Natural killer cell (primary cell): Measurements from ENCODE around the gene C14orf39. TPM values are rescaled to one million over a fixed set of nuclear protein-coding genes. Genes with fewer than 3 reads are reported as not detected.

Experiments
- ATAC-seq, 3 donors: fragments of 150-1000 bp in 2 of 3; fragments of 200-7000 bp in 1 of 3; cut with Tn5 transposase; 1 replicate in 1 of 3; 2 replicates in 2 of 3; pipeline ENCODE4 v1.10.0; 2021; ENCODE audit warnings: mild to moderate bottlenecking in 2 of 3, moderate library complexity in 2 of 3
- DNase-seq, 2 donors: peaks; one replicate each; pipeline versions ENCODE4 v3.0.0 to v3.0.0-alpha.2; 2013 to 2021; ENCODE audit warnings: mixed read lengths in 1 of 2
- H3K27ac ChIP-seq: one replicate; pipeline ENCODE4 v1.5.1; 2013; ENCODE audit warnings: mild to moderate bottlenecking, low read length
- H3K27me3 ChIP-seq: one replicate; pipeline ENCODE4 v1.6.1; 2013; ENCODE audit warnings: low read length; ENCODE audit not compliant: control insufficient read depth, insufficient read depth
- H3K36me3 ChIP-seq: one replicate; pipeline ENCODE4 v1.6.1; 2013; ENCODE audit warnings: low read length; ENCODE audit not compliant: control insufficient read depth, insufficient read depth
- H3K4me1 ChIP-seq: one replicate; pipeline ENCODE4 v1.6.1; 2013; ENCODE audit warnings: low read length; ENCODE audit not compliant: control insufficient read depth, insufficient read depth
- H3K4me3 ChIP-seq: one replicate; pipeline ENCODE4 v1.5.1; 2013; ENCODE audit warnings: low read length
- H3K9me3 ChIP-seq: one replicate; pipeline ENCODE4 v1.6.1; 2013; ENCODE audit warnings: low read length; ENCODE audit not compliant: control insufficient read depth, insufficient read depth
- H3K27ac Mint-ChIP-seq, 2 donors: one replicate each; pipeline ENCODE4 v1.8.0; 2022; ENCODE audit warnings: mild to moderate bottlenecking in 2 of 2, mixed read lengths in 2 of 2, moderate library complexity in 1 of 2
- H3K27me3 Mint-ChIP-seq, 2 donors: one replicate each; pipeline ENCODE4 v1.8.0; 2022; ENCODE audit warnings: low read depth in 2 of 2, mixed read lengths in 2 of 2
- H3K36me3 Mint-ChIP-seq: one replicate; pipeline ENCODE4 v1.8.0; 2022; ENCODE audit warnings: mixed read lengths
- H3K4me1 Mint-ChIP-seq, 2 donors: one replicate each; pipeline ENCODE4 v1.8.0; 2022; ENCODE audit warnings: mixed read lengths in 2 of 2
- H3K4me3 Mint-ChIP-seq: one replicate; pipeline ENCODE4 v1.8.0; 2022; ENCODE audit warnings: mild to moderate bottlenecking, moderate library complexity, mixed read lengths
- H3K9me3 Mint-ChIP-seq, 2 donors: one replicate each; pipeline ENCODE4 v1.8.0; 2022; ENCODE audit warnings: mixed read lengths in 2 of 2
- CTCF ChIP-seq: fragments of 200-600 bp; IDR thresholded peaks from one replicate; pipeline ENCODE4 v1.8.0; 2022; ENCODE audit warnings: antibody characterized with exemption
- WGBS: methylation state at CpG from one replicate; pipeline ENCODE4 v1.1.7; 2013; ENCODE audit warnings: missing lambda C conversion rate; ENCODE audit not compliant: insufficient coverage; 5-methylcytosine and 5-hydroxymethylcytosine counted together
- intact Hi-C: fragments of 100-400 bp; cut with micrococcal nuclease; formaldehyde crosslinking; loops from one replicate; pipeline ENCODE4 v1.14.2; 2022
- total RNA-seq, 4 donors: library from RNA; stranded (reverse); fragments of 120-200 nt in 1 of 4; gene quantifications; one replicate each; pipeline versions ENCODE4 v1.2.3 to v1.2.4, GENCODE V29; 2013 to 2022

Gene C14orf39
- total RNA-seq, 3 donors from 2014 or later (not counting 1 experiment from before 2014, with no cell fraction given): not detected

GRCh38 chr14:60505448-60505847 is 19.6 kb upstream of the C14orf39 start:
- H3K4me1 ChIP-seq: no peaks in the 10 kb centered on the region
- no peak overlapping the region for H3K4me3 ChIP-seq
- H3K4me1 Mint-ChIP-seq: no peaks in the 10 kb centered on the region
- 22% methylated on average over 1 of the region's 2 CpGs for WGBS
- peaks cover 0 to 2% of the 10 kb centered on the region in 2 donors for H3K9me3 Mint-ChIP-seq
- no peak overlapping the region for H3K27ac ChIP-seq
- H3K4me3 Mint-ChIP-seq: no peak overlapping the region
- H3K36me3 ChIP-seq: no peaks in the 10 kb centered on the region
- H3K27me3 Mint-ChIP-seq: peaks cover 53 to 74% of the 10 kb centered on the region in 2 donors
- no peaks in the 10 kb centered on the region for H3K9me3 ChIP-seq
- intact Hi-C loops: no loop called here
- no peak overlapping the region for H3K27ac Mint-ChIP-seq
- H3K27me3 ChIP-seq: peaks cover 53% of the 10 kb centered on the region
- DNase-seq: no peak
- no peak for TF ChIP-seq CTCF
- ATAC-seq: no peak
- H3K36me3 Mint-ChIP-seq: no peaks in the 10 kb centered on the region

DNA sequence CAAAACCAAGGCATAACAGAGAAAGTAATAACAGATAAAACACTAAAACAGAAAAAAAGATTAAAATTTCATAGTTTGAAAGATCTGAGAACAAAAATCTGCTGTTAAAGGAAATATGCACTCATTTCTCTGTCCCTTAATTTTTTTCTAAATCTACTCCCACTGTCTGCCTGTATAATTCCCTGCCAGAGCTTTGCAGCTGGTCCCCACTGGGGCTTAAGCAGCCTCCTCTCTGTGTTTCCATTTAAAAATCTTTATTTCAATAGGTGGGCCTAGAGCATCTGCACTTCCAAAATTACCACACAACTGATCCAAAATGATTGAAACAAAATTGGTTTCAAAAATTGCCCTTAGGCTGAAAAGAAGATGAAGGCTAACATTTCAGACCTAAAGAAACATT is 16.7 kb upstream of the C14orf39 start:
- no peak for TF ChIP-seq CTCF
- no peaks in the 10 kb centered on the region for H3K36me3 Mint-ChIP-seq
- intact Hi-C loops: no loop called here
- H3K36me3 ChIP-seq: no peaks in the 10 kb centered on the region
- H3K4me3 Mint-ChIP-seq: no peak overlapping the region
- H3K4me1 Mint-ChIP-seq: no peaks in the 10 kb centered on the region
- no peak overlapping the region for H3K27ac Mint-ChIP-seq
- no peak overlapping the region for H3K4me3 ChIP-seq
- H3K27me3 ChIP-seq: peaks cover 29% of the 10 kb centered on the region
- H3K9me3 ChIP-seq: no peaks in the 10 kb centered on the region
- no peak for DNase-seq
- H3K27ac ChIP-seq: no peak overlapping the region
- no peak for ATAC-seq
- peaks cover 0 to 2% of the 10 kb centered on the region in 2 donors for H3K9me3 Mint-ChIP-seq
- H3K4me1 ChIP-seq: no peaks in the 10 kb centered on the region
- H3K27me3 Mint-ChIP-seq: peaks cover 40 to 62% of the 10 kb centered on the region in 2 donors

GRCh38 chr14:60495946-60496345 is 10.1 kb upstream of the C14orf39 start:
- peaks cover 6 to 13% of the 10 kb centered on the region in 2 donors for H3K27me3 Mint-ChIP-seq
- Histone ChIP-seq H3K9me3 (no peaks in the 10 kb centered on the region), H3K4me1 (no peaks in the 10 kb centered on the region), H3K27ac (no peak overlapping the region), H3K27me3 (no peaks in the 10 kb centered on the region), H3K36me3 (no peaks in the 10 kb centered on the region), H3K4me3 (no peak overlapping the region)
- H3K4me1 Mint-ChIP-seq: no peaks in the 10 kb centered on the region
- no peak for TF ChIP-seq CTCF
- no peak overlapping the region for H3K4me3 Mint-ChIP-seq
- H3K36me3 Mint-ChIP-seq: no peaks in the 10 kb centered on the region
- no peak for DNase-seq
- intact Hi-C loops: no loop called here
- H3K9me3 Mint-ChIP-seq: peaks cover 2 to 8% of the 10 kb centered on the region in 2 donors
- H3K27ac Mint-ChIP-seq: no peak overlapping the region
- 62% methylated on average over 1 of the region's 1 CpG for WGBS
- ATAC-seq: no peak

DNA sequence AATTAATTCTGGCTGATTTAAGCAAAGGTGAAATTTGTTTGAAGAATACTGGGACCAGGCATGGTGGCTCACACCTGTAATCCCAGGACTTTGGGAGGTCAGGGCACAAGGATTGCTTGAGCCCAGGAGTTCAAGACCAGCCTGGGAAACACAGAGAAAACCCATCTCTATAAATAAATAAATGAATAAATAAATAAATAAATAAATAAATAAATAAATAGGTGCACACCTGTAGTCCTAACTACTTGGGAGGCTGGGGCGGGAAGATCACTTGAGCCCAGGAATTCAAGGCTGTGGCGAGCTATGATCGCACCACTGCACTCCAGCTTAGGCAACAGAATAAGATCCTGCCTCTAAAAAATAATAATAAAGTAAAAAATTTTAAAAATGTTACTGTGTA is 4.4 kb upstream of the C14orf39 start:
- Histone ChIP-seq H3K36me3 (no peaks in the 10 kb centered on the region), H3K4me3 (no peak overlapping the region), H3K27ac (no peak overlapping the region), H3K9me3 (peaks cover 1% of the 10 kb centered on the region), H3K4me1 (peaks cover 8% of the 10 kb centered on the region), H3K27me3 (peaks cover 26% of the 10 kb centered on the region)
- peaks cover 0 to 3% of the 10 kb centered on the region in 2 donors for H3K9me3 Mint-ChIP-seq
- no peak overlapping the region for H3K4me3 Mint-ChIP-seq
- ATAC-seq: no peak
- intact Hi-C loops: no loop called here
- DNase-seq: no peak
- 90% methylated on average over 2 of the region's 3 CpGs for WGBS
- TF ChIP-seq CTCF: no peak
- no peak overlapping the region for H3K27ac Mint-ChIP-seq
- H3K36me3 Mint-ChIP-seq: no peaks in the 10 kb centered on the region
- H3K4me1 Mint-ChIP-seq: no peaks in the 10 kb centered on the region
- peaks cover 0 to 7% of the 10 kb centered on the region in 2 donors for H3K27me3 Mint-ChIP-seq
